GM06990 (cell line): ENCODE measurements around the gene DCAF6.

Source experiments
- DNase-seq: peaks from one replicate; pipeline ENCODE4 v3.0.0-alpha.2; 2011; ENCODE audit not compliant: insufficient read length; ENCODE audit errors: extremely low read depth
- H3K27me3 ChIP-seq: replicated peaks from 2 replicates; pipeline ENCODE4 v1.6.0; 2011; ENCODE audit warnings: low read length; ENCODE audit not compliant: control insufficient read depth, insufficient read depth
- H3K36me3 ChIP-seq: 2 replicates; pipeline ENCODE4 v1.5.1; 2011; ENCODE audit warnings: low read length; ENCODE audit not compliant: control insufficient read depth, insufficient read depth
- H3K4me3 ChIP-seq: replicated peaks from 2 replicates; pipeline ENCODE4 v1.5.1; 2011; ENCODE audit warnings: low read depth, mild to moderate bottlenecking, control low read depth, low read length
- CTCF ChIP-seq: IDR thresholded peaks from 2 replicates; pipeline ENCODE4 v1.5.1; 2011; ENCODE audit warnings: low read length, control low read depth, mild to moderate bottlenecking, inconsistent platforms; ENCODE audit not compliant: insufficient read depth, poor library complexity, severe bottlenecking

The DCAF6 gene

GRCh38 chr1:167940264-167940663 lies 3.8 kb downstream of the DCAF6 start:
- no peak for DNase-seq
- Histone ChIP-seq H3K36me3 (no peaks in the 10 kb centered on the region; the same call in 1 of the 2 replicates), H3K27me3 (no peaks in the 10 kb centered on the region)

GRCh38 chr1:167943541-167943940 lies 7.1 kb downstream of the DCAF6 start:
- DNase-seq: no peak
- Histone ChIP-seq H3K36me3 (no peaks in the 10 kb centered on the region; the same call in 1 of the 2 replicates), H3K27me3 (no peaks in the 10 kb centered on the region), H3K4me3 (no peak overlapping the region)
- no peak for TF ChIP-seq CTCF

More at GRCh38 chr1:167940264-167940663, 3.8 kb downstream of the DCAF6 start:
- no peak for TF ChIP-seq CTCF
- H3K4me3 ChIP-seq: no peak overlapping the region

- no peak for TF ChIP-seq CTCF
- no peak overlapping the region for H3K4me3 ChIP-seq
- H3K36me3 ChIP-seq: peaks cover 2% of the 10 kb centered on the region
- H3K27me3 ChIP-seq: no peaks in the 10 kb centered on the region
- no peak for DNase-seq
Observed at GRCh38 chr1:167947733-167948132, 11.2 kb downstream of the DCAF6 start.

GRCh38 chr1:167949785-167950184 lies 13.3 kb downstream of the DCAF6 start:
- no peak for TF ChIP-seq CTCF
- Histone ChIP-seq H3K36me3 (peaks cover 2% of the 10 kb centered on the region), H3K27me3 (no peaks in the 10 kb centered on the region), H3K4me3 (no peak overlapping the region)
- no peak for DNase-seq

GRCh38 chr1:167950569-167950968 lies 14.1 kb downstream of the DCAF6 start:
- no peak for TF ChIP-seq CTCF
- Histone ChIP-seq H3K27me3 (no peaks in the 10 kb centered on the region), H3K4me3 (no peak overlapping the region), H3K36me3 (peaks cover 2% of the 10 kb centered on the region)
- DNase-seq: no peak

- Histone ChIP-seq H3K36me3 (peaks cover 4% of the 10 kb centered on the region), H3K27me3 (no peaks in the 10 kb centered on the region), H3K4me3 (no peak overlapping the region)
- no peak for TF ChIP-seq CTCF
- no peak for DNase-seq
Observed at GRCh38 chr1:167955915-167956314, 19.4 kb downstream of the DCAF6 start.
